Measurements from ENCODE around the gene DIO3.

The DIO3 gene

GRCh38 chr14:101600336-101600890 is 39.1 kb downstream of the DIO3 start:
- no peak for DNase-seq

- DNase-seq, result no peak
Observed at GRCh38 chr14:101600891-101601605, 39.8 kb downstream of the DIO3 start.

- DNase-seq, result no peak
Observed at GRCh38 chr14:101601606-101602465, 40.5 kb downstream of the DIO3 start.

DNA sequence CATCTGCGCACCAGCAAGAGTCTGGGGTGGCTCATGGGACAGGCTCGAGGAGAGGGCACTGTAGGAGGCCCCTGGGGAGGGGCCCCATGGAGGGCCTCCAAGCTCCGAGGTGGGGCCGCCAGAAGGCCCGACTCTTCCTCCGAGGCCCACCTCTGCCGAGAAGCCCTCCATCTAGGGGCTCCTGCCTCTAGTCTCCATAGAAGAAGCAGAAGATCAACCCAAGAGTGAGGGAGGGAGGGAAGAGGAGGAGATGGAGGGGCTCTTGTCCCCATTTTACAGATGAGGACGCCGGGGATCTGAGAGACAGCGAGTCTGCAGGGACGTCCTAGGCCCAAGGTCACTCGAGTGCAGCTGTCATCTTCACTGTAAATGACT is 41.2 kb downstream of the DIO3 start:
- DNase-seq, result no peak

DNA sequence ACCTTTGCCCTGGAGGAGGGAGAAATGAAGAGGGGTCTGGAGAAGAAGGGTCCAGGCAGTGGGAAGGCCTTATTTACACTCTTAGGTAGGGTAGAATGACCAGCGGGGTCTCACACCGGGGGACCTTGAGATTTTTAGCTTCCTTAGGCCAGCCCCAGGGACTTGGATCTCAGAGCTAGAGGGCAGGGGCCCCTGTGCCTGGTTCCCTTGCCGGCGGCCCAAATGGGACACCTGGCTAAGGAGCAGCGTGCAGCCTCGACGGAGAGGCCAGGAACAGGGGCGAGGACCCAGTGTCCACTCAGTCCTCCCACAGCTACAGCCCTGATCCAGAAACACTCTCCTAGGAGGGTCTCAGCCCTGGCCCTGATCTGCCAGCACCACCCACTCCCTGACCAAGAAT is 41.8 kb downstream of the DIO3 start:
- DNase-seq, result no peak

DNA sequence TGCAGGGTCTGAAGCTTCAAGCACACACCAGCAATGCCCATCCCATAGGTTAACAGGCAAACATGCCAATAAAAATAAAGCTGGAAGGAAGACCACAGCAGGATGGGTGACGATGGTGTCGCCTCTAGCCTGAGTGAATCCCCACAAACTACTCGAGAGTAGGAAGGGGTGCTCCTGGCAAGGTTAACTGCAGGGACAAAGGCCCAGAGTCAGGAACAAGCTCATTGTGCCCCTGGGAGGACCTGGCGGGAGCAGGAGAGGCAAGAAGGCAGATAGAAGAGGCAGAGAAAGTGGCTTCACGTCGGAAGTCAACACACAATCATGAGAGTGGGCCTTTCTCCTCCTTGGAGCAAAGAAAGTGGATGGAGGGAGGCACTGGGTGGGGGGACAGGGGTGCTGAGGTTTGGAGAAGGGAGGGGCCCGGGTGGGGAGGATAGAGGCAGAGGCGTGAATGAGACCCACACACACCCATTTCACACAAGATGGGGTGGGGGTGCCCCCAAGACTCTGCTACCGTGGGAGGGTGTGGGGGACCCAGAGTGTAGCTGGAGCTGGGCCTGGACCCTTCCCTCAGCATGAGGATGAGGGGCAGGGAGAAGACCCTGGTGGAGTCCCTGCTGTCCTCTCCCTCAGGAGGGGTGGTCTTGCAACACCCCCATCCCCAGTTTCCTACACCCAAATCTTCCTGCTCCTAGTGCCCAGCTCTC is 43.1 kb downstream of the DIO3 start:
- no peak for DNase-seq

DNA sequence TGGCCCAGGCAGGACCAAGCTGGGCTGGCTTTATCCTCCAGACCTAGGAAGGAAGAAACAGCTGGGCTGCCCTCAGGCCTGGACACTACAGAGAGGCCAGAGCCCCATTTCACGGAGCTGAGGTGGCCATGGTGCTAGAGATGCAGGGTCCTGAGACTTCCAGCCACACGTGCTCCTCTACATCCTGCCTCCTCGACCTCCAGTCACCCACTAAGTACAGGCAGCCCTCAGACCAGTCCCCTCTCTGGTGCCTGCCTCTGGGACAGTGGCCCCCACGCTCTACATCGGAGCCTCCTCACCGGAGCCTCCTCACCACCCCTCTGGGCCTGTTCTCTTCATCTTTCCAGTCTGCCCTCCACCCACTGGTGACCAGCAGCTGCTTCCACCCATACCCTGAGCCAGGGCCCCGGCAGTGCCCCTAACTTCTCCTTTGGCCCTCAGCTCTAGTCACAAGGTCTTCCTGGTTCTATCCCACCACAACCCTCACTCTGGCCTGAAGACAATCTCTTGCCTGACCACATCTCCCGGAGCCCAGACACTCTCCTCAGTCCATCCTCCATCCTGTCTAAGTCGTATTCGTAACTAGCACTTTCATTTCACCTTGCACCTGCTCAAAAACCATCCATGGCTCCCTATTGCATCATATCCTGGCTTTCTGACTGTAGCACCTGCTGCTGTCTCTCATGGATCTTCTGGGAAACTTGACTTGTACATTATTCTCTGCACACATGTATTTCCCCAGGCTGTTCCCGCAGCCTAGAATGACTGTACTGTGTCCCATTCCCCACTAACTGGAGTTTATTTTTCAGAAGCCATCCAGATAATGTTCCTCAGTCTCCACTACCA is 43.9 kb downstream of the DIO3 start:
- DNase-seq, result no peak

- no peak for DNase-seq
Observed at GRCh38 chr14:101605836-101606235, 44.5 kb downstream of the DIO3 start.
